Neural cell (in vitro differentiated cells): ENCODE data around the gene ATP11A.

Experiments used
- EP300 ChIP-seq: fragments of 450-650 bp; conservative IDR thresholded peaks from 2 replicates; pipeline ENCODE4 v1.6.1; 2014; ENCODE audit warnings: antibody characterized with exemption, mild to moderate bottlenecking, moderate library complexity; ENCODE audit not compliant: poor library complexity, severe bottlenecking
- EZH2 ChIP-seq: fragments of 200-600, 300-800 bp; shearing (Covaris generic), sonication (generic); IDR thresholded peaks from 2 replicates; pipeline ENCODE4 v1.6.1; 2014; ENCODE audit warnings: antibody characterized with exemption, low read length, borderline replicate concordance, mild to moderate bottlenecking; ENCODE audit not compliant: insufficient read depth, poor library complexity, severe bottlenecking
- POLR2AphosphoS5 ChIP-seq: IDR thresholded peaks from 2 replicates; pipeline ENCODE4 v1.6.1; 2012
- RAD21 ChIP-seq: fragments of 450-650 bp; conservative IDR thresholded peaks from 2 replicates; pipeline ENCODE4 v1.6.1; 2014; ENCODE audit warnings: antibody characterized with exemption, mild to moderate bottlenecking, moderate library complexity
- SMC3 ChIP-seq: fragments of 450-650 bp; conservative IDR thresholded peaks from 2 replicates; pipeline ENCODE4 v1.6.1; 2014; ENCODE audit warnings: antibody characterized with exemption, mild to moderate bottlenecking, moderate library complexity; ENCODE audit not compliant: poor library complexity
- TAF1 ChIP-seq: IDR thresholded peaks from 2 replicates; pipeline ENCODE4 v1.6.1; 2012; ENCODE audit warnings: low read depth
- TF ChIP-seq, protein P1 (sequence below): fragments of 450-650 bp; IDR thresholded peaks from 2 replicates; pipeline ENCODE4 v1.5.1; 2014; ENCODE audit warnings: antibody characterized with exemption, mild to moderate bottlenecking, moderate library complexity; ENCODE audit not compliant: poor library complexity, severe bottlenecking
- TF ChIP-seq, protein P2 (sequence below): IDR thresholded peaks from 2 replicates; pipeline ENCODE4 v1.6.1; 2012; ENCODE audit warnings: borderline replicate concordance

DNA sequence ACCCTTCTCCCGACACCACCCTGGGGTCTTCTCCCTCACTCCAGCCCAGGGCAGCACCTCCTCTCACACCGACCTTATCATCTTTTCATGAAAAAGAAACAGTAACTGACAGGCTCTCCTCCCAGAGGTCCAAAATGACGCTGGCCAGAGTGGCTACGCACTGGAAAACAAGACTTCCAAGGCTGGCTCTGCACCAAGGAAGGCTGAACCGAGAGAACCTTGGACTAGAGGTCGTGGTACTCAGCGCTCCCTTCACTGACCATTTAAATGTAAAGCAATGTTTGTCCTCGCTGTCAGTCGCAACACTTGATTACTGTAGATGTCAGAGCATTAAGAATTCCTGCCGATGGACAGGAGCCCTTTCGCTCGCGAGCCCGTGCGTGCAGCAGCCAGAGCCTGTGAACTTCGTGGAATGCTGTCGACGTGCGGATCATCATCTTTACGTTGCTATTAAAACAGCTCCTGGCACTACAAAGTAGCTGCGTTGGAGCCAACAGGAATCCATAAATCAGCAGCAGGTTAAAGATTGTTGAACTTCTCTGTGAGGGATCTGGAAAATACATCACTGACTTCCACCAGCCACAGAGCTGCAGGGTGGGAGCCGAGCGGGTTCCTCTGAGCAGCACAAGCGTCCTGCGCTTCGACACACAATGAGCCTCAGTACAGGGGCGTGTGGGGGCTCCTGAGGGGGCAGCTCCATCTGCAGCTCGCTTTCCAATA is 153.7 kb downstream of the ATP11A start:
- TF ChIP-seq, protein P1, sequence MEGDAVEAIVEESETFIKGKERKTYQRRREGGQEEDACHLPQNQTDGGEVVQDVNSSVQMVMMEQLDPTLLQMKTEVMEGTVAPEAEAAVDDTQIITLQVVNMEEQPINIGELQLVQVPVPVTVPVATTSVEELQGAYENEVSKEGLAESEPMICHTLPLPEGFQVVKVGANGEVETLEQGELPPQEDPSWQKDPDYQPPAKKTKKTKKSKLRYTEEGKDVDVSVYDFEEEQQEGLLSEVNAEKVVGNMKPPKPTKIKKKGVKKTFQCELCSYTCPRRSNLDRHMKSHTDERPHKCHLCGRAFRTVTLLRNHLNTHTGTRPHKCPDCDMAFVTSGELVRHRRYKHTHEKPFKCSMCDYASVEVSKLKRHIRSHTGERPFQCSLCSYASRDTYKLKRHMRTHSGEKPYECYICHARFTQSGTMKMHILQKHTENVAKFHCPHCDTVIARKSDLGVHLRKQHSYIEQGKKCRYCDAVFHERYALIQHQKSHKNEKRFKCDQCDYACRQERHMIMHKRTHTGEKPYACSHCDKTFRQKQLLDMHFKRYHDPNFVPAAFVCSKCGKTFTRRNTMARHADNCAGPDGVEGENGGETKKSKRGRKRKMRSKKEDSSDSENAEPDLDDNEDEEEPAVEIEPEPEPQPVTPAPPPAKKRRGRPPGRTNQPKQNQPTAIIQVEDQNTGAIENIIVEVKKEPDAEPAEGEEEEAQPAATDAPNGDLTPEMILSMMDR, result no peak
- TF ChIP-seq, protein P2, sequence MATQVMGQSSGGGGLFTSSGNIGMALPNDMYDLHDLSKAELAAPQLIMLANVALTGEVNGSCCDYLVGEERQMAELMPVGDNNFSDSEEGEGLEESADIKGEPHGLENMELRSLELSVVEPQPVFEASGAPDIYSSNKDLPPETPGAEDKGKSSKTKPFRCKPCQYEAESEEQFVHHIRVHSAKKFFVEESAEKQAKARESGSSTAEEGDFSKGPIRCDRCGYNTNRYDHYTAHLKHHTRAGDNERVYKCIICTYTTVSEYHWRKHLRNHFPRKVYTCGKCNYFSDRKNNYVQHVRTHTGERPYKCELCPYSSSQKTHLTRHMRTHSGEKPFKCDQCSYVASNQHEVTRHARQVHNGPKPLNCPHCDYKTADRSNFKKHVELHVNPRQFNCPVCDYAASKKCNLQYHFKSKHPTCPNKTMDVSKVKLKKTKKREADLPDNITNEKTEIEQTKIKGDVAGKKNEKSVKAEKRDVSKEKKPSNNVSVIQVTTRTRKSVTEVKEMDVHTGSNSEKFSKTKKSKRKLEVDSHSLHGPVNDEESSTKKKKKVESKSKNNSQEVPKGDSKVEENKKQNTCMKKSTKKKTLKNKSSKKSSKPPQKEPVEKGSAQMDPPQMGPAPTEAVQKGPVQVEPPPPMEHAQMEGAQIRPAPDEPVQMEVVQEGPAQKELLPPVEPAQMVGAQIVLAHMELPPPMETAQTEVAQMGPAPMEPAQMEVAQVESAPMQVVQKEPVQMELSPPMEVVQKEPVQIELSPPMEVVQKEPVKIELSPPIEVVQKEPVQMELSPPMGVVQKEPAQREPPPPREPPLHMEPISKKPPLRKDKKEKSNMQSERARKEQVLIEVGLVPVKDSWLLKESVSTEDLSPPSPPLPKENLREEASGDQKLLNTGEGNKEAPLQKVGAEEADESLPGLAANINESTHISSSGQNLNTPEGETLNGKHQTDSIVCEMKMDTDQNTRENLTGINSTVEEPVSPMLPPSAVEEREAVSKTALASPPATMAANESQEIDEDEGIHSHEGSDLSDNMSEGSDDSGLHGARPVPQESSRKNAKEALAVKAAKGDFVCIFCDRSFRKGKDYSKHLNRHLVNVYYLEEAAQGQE, result no peak
- TF ChIP-seq EP300, result no peak
- TF ChIP-seq TAF1, result no peak
- TF ChIP-seq EZH2, result no peak
- no peak for TF ChIP-seq RAD21
- TF ChIP-seq SMC3, result no peak
- no peak for TF ChIP-seq POLR2AphosphoS5
